GM23248 (cell line): Measurements from ENCODE around the gene CFAP99.

Source experiments
- EZH2 ChIP-seq: fragments of 200-600 bp; sonication (generic); IDR thresholded peaks from 2 replicates; pipeline ENCODE4 v1.6.1; 2018; ENCODE audit warnings: antibody characterized with exemption, mild to moderate bottlenecking; ENCODE audit not compliant: insufficient read depth, poor library complexity, severe bottlenecking
- EZH2phosphoT487 ChIP-seq: fragments of 200-600 bp; sonication (generic); IDR thresholded peaks from 2 replicates; pipeline ENCODE4 v1.6.1; 2018; ENCODE audit warnings: antibody characterized with exemption, moderate library complexity, mild to moderate bottlenecking, low read depth; ENCODE audit not compliant: insufficient read depth

DNA sequence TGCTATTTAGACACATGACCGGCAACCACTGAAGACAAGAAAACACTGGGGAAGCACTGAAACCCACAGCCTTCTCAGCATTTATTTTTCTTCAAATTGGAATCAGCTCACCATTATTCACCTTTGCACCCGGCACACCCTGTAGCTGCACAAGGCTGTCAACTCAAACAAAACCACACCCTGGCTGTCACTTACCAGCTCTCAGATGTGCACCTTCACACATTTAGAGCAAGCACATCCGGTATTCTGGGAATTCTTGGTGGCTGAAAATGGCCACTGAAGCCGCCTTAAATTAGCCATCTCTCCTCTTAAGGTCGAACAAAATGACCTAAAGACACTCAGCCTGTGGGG, 6.2 kb upstream of the CFAP99 start:
- TF ChIP-seq EZH2 (no peak), EZH2phosphoT487 (no peak)
